ENCODE measurements around the gene FLT4. TPM values are rescaled to one million over a fixed set of nuclear protein-coding genes. Genes with fewer than 3 reads are reported as not detected.

Gene FLT4
- 26.8 TPM for total RNA-seq
- long read RNA-seq, partial matches to known transcripts, result 9 of 26 reads
- long read RNA-seq, other reads (novel, unspliced or antisense), result 16 of 26 reads

- peak; percentile 74 for DNase-seq (ENCODE audit: low spot score)
Observed at GRCh38 chr5:180649297-180650039, at the start of gene FLT4. FLT4 (minus strand) TSS chr5:180649600; CDS start chr5:180649545, 55 bp downstream.

GRCh38 chr5:180699042-180699441 is 49.6 kb upstream of the FLT4 start:
- no peak for DNase-seq (ENCODE audit: low spot score)

- no peak for DNase-seq (ENCODE audit: low spot score)
Observed at GRCh38 chr5:180696116-180696515, 46.7 kb upstream of the FLT4 start.

- DNase-seq (ENCODE audit: low spot score), result no peak
Observed at GRCh38 chr5:180692429-180692828, 43.0 kb upstream of the FLT4 start.

GRCh38 chr5:180691046-180691445 is 41.6 kb upstream of the FLT4 start:
- no peak for DNase-seq (ENCODE audit: low spot score)

- no peak for DNase-seq (ENCODE audit: low spot score)
Observed at GRCh38 chr5:180690562-180690961, 41.2 kb upstream of the FLT4 start.

- DNase-seq (ENCODE audit: low spot score), result no peak
Observed at GRCh38 chr5:180689775-180690174, 40.4 kb upstream of the FLT4 start.

- no peak for DNase-seq (ENCODE audit: low spot score)
Observed at GRCh38 chr5:180689071-180689694, 39.8 kb upstream of the FLT4 start.

- no peak for DNase-seq (ENCODE audit: low spot score)
Observed at GRCh38 chr5:180688330-180689070, 39.1 kb upstream of the FLT4 start.

GRCh38 chr5:180686799-180687198 is 37.4 kb upstream of the FLT4 start:
- peak; percentile 68 for DNase-seq (ENCODE audit: low spot score)

- peak; percentile 67 for DNase-seq (ENCODE audit: low spot score)
Observed at GRCh38 chr5:180684623-180685161, 35.3 kb upstream of the FLT4 start.

GRCh38 chr5:180683220-180683922 is 34.0 kb upstream of the FLT4 start:
- DNase-seq (ENCODE audit: low spot score), result no peak

- DNase-seq (ENCODE audit: low spot score), result peak; percentile 64
Observed at GRCh38 chr5:180682560-180682959, 33.2 kb upstream of the FLT4 start.

GRCh38 chr5:180682008-180682407 is 32.6 kb upstream of the FLT4 start:
- peak; percentile 67 for DNase-seq (ENCODE audit: low spot score)

- DNase-seq (ENCODE audit: low spot score), result peak; percentile 55
Observed at GRCh38 chr5:180678319-180678718, 28.9 kb upstream of the FLT4 start.

GRCh38 chr5:180675036-180675635 is 25.7 kb upstream of the FLT4 start:
- no peak for DNase-seq (ENCODE audit: low spot score)

- DNase-seq (ENCODE audit: low spot score), result peak; percentile 62
Observed at GRCh38 chr5:180674090-180674475, 24.7 kb upstream of the FLT4 start.

GRCh38 chr5:180673371-180674089 is 24.1 kb upstream of the FLT4 start:
- DNase-seq (ENCODE audit: low spot score), result peak; percentile 83

GRCh38 chr5:180671958-180672524 is 22.6 kb upstream of the FLT4 start:
- peak; percentile 85 for DNase-seq (ENCODE audit: low spot score)
